Measurements from ENCODE around the gene VSIG8.

DNA sequence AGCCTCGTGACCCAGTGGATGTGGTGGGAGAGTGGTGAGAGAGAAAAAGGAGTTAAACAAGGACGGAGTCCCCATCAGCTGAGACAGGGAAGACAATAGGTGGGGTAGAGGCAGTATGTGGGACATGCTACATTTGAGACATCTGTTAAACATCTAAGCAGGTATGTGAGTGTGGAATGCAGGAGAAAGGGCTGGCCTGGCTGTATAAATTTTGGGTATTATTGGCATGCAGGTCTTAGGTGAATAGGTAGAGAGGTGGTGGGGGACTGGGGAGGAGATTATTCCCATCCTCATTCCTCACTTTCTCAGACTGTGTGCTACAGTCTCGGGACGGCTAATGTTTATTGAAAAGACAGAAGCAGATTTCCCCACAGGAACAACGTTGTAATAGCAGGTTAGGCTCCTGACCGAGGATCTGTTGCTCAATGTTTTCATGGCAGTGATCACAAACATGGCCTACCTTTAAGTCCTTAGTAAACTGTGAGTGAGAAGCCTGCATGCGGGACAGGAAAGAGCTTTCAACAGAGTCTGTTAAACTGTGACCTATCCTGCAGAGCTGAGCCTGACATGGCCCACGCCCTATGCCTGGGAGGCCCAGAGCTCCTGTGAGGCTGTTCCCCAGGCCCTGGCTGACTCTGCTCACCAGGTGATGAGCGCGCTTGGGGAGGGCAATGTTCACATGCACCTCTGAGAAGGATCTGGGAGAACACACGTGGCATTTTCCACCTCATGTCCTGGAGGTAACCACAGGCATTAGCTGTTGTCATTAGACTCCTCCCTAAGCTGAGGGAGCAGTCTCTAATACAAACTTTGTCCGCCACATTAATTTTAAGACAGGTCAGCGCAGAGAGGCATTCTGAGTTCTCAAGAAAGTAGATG lies 16.5 kb downstream of the VSIG8 start:
- TF ChIP-seq, protein P1, sequence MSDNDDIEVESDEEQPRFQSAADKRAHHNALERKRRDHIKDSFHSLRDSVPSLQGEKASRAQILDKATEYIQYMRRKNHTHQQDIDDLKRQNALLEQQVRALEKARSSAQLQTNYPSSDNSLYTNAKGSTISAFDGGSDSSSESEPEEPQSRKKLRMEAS (IDR thresholded peaks at IDR 0.05), result no peak
- TF ChIP-seq, protein P2, sequence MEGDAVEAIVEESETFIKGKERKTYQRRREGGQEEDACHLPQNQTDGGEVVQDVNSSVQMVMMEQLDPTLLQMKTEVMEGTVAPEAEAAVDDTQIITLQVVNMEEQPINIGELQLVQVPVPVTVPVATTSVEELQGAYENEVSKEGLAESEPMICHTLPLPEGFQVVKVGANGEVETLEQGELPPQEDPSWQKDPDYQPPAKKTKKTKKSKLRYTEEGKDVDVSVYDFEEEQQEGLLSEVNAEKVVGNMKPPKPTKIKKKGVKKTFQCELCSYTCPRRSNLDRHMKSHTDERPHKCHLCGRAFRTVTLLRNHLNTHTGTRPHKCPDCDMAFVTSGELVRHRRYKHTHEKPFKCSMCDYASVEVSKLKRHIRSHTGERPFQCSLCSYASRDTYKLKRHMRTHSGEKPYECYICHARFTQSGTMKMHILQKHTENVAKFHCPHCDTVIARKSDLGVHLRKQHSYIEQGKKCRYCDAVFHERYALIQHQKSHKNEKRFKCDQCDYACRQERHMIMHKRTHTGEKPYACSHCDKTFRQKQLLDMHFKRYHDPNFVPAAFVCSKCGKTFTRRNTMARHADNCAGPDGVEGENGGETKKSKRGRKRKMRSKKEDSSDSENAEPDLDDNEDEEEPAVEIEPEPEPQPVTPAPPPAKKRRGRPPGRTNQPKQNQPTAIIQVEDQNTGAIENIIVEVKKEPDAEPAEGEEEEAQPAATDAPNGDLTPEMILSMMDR (IDR thresholded peaks at IDR 0.05; ENCODE audit: low read depth, low read length, missing input control), result peak; percentile 9
- TF ChIP-seq GABPA (IDR thresholded peaks at IDR 0.05 in 1 of 2, conservative IDR thresholded peaks at IDR 0.05 in 1 of 2), result no peak
- TF ChIP-seq, protein P3, sequence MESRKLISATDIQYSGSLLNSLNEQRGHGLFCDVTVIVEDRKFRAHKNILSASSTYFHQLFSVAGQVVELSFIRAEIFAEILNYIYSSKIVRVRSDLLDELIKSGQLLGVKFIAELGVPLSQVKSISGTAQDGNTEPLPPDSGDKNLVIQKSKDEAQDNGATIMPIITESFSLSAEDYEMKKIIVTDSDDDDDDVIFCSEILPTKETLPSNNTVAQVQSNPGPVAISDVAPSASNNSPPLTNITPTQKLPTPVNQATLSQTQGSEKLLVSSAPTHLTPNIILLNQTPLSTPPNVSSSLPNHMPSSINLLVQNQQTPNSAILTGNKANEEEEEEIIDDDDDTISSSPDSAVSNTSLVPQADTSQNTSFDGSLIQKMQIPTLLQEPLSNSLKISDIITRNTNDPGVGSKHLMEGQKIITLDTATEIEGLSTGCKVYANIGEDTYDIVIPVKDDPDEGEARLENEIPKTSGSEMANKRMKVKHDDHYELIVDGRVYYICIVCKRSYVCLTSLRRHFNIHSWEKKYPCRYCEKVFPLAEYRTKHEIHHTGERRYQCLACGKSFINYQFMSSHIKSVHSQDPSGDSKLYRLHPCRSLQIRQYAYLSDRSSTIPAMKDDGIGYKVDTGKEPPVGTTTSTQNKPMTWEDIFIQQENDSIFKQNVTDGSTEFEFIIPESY (IDR thresholded peaks at IDR 0.05), result no peak
- no peak for TF ChIP-seq RAD21 (IDR thresholded peaks at IDR 0.05)
- no peak for TF ChIP-seq HNF4A (conservative IDR thresholded peaks at IDR 0.05)
- TF ChIP-seq, protein P4, sequence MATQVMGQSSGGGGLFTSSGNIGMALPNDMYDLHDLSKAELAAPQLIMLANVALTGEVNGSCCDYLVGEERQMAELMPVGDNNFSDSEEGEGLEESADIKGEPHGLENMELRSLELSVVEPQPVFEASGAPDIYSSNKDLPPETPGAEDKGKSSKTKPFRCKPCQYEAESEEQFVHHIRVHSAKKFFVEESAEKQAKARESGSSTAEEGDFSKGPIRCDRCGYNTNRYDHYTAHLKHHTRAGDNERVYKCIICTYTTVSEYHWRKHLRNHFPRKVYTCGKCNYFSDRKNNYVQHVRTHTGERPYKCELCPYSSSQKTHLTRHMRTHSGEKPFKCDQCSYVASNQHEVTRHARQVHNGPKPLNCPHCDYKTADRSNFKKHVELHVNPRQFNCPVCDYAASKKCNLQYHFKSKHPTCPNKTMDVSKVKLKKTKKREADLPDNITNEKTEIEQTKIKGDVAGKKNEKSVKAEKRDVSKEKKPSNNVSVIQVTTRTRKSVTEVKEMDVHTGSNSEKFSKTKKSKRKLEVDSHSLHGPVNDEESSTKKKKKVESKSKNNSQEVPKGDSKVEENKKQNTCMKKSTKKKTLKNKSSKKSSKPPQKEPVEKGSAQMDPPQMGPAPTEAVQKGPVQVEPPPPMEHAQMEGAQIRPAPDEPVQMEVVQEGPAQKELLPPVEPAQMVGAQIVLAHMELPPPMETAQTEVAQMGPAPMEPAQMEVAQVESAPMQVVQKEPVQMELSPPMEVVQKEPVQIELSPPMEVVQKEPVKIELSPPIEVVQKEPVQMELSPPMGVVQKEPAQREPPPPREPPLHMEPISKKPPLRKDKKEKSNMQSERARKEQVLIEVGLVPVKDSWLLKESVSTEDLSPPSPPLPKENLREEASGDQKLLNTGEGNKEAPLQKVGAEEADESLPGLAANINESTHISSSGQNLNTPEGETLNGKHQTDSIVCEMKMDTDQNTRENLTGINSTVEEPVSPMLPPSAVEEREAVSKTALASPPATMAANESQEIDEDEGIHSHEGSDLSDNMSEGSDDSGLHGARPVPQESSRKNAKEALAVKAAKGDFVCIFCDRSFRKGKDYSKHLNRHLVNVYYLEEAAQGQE (IDR thresholded peaks at IDR 0.05), result no peak
- no peak for TF ChIP-seq TAF1 (conservative IDR thresholded peaks at IDR 0.05)
- TF ChIP-seq EGR1 (IDR thresholded peaks at IDR 0.05; ENCODE audit: low read depth in 2 of 2), result no peak
- no peak for TF ChIP-seq RXRA (IDR thresholded peaks at IDR 0.05)
- no peak for TF ChIP-seq JUND (IDR thresholded peaks at IDR 0.05)
- no peak for TF ChIP-seq SP1 (IDR thresholded peaks at IDR 0.05)

Data from liver (tissue), 3 donors.